ENCODE results near the gene PARP9. TPM values are rescaled to one million over a fixed set of nuclear protein-coding genes. Genes with fewer than 3 reads are reported as not detected.

Gene PARP9
- polyA plus RNA-seq, 4 donors: 14.5 to 18.6 (median 15.2) TPM

DNA sequence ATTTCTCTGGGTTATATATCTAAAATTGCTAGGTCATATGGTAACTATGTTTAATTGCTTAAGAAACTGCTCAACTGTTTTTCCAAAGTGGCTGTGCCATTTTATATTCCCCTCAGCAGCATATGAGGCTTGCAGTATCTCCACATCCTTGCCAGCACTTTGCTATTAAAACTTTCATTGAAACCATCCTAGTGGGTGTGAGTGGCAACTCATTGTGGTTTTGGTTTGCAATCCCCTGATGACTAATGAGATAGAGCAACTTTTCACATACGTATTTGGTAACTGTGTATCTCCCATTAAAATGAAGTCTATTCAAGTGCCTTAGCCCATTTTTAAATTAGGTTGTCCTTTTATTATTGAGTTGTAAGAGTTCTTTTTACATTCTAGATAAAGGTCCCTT lies 66.7 kb downstream of the PARP9 start:
- DNase-seq (ENCODE audit: low read depth in 4 of 4, low spot score in 2 of 4): no peak

DNA sequence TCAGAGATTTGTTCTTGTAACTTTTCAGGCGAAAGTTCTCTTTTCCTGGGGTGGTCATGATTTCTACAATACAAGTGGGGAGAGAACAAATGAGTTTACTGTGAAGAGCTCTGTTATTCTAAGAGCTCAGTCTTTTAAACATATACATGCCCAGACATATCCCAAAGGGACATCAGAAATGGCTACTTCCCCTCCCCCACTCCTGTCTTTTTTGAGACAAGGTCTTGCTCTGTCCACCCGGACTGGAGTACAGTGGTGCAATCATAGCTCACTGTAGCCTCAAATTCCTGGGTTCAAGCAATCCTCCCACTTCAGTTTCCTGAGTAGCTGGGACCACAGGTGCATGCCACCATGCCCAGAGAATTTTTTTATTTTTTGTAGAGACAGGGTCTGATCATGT lies 67.6 kb downstream of the PARP9 start:
- no peak for DNase-seq (ENCODE audit: low read depth in 4 of 4, low spot score in 2 of 4)

DNA sequence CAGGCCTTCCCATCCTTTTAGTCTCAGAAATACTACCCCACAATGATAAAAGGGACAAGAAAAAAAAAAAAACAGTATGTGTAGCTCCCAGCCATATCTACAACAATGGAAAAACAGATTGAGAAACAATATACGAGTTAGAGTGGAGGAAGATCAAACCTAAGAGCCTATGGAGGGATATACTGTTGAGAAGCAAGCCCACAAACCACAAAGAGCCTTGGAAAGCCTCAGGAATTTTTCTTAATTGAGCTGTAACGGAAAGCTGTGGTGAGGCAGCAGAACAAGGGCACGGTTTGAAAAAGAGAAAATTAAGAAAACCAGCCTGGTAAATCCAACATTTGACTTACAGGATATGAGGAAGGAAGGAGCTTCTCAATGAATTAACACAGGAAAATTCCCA lies 70.8 kb downstream of the PARP9 start:
- no peak for DNase-seq (ENCODE audit: low read depth in 4 of 4, low spot score in 2 of 4)

DNA sequence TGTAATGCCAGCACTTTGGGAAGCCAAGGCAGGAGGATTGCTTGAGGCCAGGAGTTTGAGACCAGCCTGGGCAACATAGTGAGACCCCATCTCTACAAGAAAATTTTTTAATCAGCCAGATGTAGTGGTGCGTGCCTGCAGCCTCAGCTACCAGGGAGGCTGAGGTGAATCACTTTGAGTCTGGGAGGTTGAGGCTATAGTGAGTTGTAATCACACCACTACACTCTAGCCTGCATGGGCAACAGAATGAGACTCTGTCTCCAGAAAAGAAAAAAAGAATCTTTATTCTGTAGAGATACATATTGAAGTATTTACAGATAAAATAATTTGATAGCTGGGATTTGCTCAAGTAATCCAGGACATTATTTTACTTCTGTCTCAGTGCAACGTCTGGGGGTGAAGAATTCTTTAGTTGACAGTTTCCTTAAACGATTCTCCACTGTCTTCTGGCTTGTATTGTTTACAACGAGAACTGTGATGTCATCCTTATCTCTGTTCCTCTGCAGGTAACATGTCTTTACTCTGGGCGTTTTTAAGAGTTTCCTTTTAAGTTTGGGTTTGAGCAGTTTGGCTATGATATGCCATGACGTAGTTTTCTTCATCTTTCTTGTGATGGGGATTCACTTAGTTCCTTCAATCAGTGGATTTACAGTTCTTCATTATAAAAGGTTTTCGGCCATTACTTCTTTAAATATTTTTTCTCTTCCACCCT lies 75.7 kb downstream of the PARP9 start:
- DNase-seq (ENCODE audit: low read depth in 4 of 4, low spot score in 2 of 4): no peak

DNA sequence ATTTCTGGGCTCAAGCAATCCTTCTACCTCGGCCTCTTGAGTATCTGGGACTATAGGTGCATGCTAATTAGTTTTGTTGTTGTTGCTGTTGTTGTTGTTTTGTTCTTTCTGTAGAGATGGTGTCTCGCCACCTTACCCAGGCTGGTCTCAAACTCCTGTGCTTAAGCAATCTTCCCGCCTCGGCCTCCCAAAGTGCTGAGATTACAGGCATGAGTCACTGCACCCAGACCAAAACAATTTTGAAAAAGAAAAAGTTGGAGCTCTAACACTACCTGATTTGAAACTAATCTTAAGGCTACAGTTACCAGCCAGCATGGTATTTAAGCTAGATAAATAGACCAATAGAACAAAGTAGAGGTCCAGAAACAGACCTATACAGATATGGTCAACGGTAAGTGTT lies 79.1 kb downstream of the PARP9 start:
- DNase-seq (ENCODE audit: low read depth in 4 of 4, low spot score in 2 of 4): no peak

DNA sequence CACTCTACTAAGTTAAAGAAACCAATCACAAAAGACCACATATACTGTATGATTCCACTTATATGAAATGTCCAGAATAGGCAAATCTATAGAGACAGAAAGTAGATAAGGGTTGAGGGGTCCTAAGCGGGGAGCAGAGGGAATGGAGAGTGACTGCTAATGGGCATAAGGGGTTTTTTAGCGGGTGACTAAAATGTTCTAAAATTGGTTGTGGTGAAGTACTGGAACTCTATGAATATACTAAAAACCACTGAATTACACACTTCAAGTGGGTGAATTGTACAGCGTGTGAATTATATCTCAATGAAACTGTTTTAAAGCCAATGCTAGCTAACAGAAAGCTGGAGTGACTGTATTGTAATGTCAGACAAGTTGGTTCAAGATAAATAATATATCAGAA lies 82.7 kb downstream of the PARP9 start:
- DNase-seq (ENCODE audit: low read depth in 4 of 4, low spot score in 2 of 4): no peak

Other genes starting within 250 kb of the PARP9 start
- gene CSTA, start 239.1 kb downstream of the PARP9 start, polyA plus RNA-seq (ENCODE audit: insufficient read length in 4 of 4): 1 to 10 TPM in 1 of 4 donors, under 1 TPM in 3; 0.63 to 1.5 (median 0.65) TPM
- gene MIX23, start 181.1 kb downstream of the PARP9 start, polyA plus RNA-seq (ENCODE audit: insufficient read length in 4 of 4): 10 to 100 TPM; 51.3 to 60.7 (median 54.3) TPM
- 10 to 100 TPM; 63.9 to 81.9 (median 71.4) TPM for gene FAM162A, start 180.1 kb downstream of the PARP9 start, polyA plus RNA-seq (ENCODE audit: insufficient read length in 4 of 4)
- 10 to 100 TPM in 3 of 4 donors, 1 to 10 TPM in 1; 8.6 to 11.9 (median 10.5) TPM for gene WDR5B, start 148.2 kb downstream of the PARP9 start, polyA plus RNA-seq (ENCODE audit: insufficient read length in 4 of 4)
- gene KPNA1, start 49.4 kb downstream of the PARP9 start, polyA plus RNA-seq (ENCODE audit: insufficient read length in 4 of 4): 10 to 100 TPM; 41.3 to 50.4 (median 48.9) TPM
- gene DTX3L, start within 50 bp of the PARP9 start, polyA plus RNA-seq (ENCODE audit: insufficient read length in 4 of 4): 10 to 100 TPM; 12.9 to 13.8 (median 13.4) TPM
- gene PARP15, start 13.3 kb upstream of the PARP9 start, polyA plus RNA-seq (ENCODE audit: insufficient read length in 4 of 4): under 1 TPM; 0.06 to 0.46 (median 0.30) TPM
- gene PARP14, start 116.5 kb upstream of the PARP9 start, polyA plus RNA-seq (ENCODE audit: insufficient read length in 4 of 4): 10 to 100 TPM; 19.1 to 29.6 (median 26.6) TPM
- 10 to 100 TPM; 10.0 to 17.3 (median 13.2) TPM for gene HSPBAP1, start 229.5 kb upstream of the PARP9 start, polyA plus RNA-seq (ENCODE audit: insufficient read length in 4 of 4)
- 10 to 100 TPM; 13.9 to 14.9 (median 14.7) TPM for gene SLC49A4, start 230.8 kb upstream of the PARP9 start, polyA plus RNA-seq (ENCODE audit: insufficient read length in 4 of 4)

Measured in left renal cortex interstitium (tissue), 4 donors.